ENCODE data around the gene PFKFB3.

PFKFB3 gene

GRCh38 chr10:6300784-6301460 is 98.2 kb downstream of the PFKFB3 start:
- DNase-seq (ENCODE audit: low spot score): no peak

GRCh38 chr10:6301488-6302075 is 98.8 kb downstream of the PFKFB3 start:
- no peak for DNase-seq (ENCODE audit: low spot score)

All from cerebellar cortex (tissue), 1 donor.